ENCODE results near the gene S1PR4. TPM values are rescaled to one million over a fixed set of nuclear protein-coding genes. Genes with fewer than 3 reads are reported as not detected.

Gene S1PR4, protein sequence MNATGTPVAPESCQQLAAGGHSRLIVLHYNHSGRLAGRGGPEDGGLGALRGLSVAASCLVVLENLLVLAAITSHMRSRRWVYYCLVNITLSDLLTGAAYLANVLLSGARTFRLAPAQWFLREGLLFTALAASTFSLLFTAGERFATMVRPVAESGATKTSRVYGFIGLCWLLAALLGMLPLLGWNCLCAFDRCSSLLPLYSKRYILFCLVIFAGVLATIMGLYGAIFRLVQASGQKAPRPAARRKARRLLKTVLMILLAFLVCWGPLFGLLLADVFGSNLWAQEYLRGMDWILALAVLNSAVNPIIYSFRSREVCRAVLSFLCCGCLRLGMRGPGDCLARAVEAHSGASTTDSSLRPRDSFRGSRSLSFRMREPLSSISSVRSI
- 3.1 TPM for total RNA-seq

DNA sequence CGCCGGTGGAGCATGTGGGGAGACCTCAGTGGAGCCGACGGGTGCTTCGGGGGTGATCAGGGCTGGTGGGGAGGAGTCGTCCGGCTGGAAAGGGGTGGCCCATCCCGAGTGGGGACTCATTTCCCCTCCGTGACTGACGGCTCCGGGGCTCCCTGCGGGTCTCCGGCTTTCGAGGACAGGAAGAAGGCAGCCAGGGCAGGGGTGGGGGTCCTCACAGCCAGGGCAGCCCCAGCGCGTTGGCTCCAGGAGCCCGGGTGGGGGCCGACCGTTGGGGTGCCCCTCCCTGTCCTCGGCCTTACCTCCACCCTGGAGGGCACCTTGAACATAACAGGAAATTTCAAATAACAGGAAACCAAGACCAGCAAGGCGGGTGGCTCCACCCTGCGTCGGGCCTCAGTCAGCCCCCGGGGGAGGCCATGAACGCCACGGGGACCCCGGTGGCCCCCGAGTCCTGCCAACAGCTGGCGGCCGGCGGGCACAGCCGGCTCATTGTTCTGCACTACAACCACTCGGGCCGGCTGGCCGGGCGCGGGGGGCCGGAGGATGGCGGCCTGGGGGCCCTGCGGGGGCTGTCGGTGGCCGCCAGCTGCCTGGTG is at the start of gene S1PR4:
Gene S1PR4, plus strand, starts transcription at position 393 of the 596 bp plus-strand sequence. Its CDS starts 24 bp downstream, at position 417.
- DNase-seq (ENCODE audit: low spot score) (peak; percentile 62), ATAC-seq (no peak)
- intact Hi-C loops (cut with DNase I), result no loop called here

DNA sequence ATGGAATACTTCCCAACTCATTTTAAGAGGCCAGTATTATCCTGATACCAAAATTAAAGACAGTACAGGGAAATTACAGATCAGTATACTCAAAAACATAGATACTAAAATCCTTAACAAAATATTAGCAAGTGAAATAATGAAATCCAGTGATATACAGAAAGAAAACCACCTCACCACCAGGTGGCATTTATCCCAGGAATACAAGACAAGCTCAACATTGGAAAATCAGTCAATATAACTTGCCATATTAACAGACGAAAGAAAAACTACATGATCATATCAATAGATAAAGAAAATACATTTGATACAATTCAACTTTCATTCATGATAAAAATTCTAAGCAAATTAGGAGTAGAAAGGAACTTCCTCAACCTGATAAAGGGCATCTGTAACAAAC is 49.5 kb upstream of the S1PR4 start:
- DNase-seq (ENCODE audit: low spot score) (no peak), ATAC-seq (no peak)
- intact Hi-C loops (cut with DNase I), result no loop called here

DNA sequence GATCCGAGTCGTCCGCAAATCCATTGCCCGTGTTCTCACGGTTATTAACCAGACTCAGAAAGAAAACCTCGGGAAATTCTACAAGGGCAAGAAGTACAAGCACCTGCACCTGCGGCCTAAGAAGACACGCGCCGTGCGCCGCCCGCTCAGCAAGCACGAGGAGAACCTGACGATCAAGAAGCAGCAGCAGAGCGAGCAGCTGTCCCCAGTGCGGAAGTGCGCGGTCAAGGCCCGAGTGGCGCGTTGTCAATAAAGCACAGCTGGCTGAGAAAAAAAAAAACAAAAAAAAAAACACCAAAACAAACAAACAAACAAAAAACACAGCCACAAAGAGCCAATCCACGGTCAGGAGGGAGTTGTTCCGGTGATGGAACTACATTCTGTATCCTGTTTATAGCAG is 47.4 kb upstream of the S1PR4 start:
- DNase-seq (ENCODE audit: low spot score) (no peak), ATAC-seq (no peak)
- intact Hi-C loops (cut with DNase I), result no loop called here

DNA sequence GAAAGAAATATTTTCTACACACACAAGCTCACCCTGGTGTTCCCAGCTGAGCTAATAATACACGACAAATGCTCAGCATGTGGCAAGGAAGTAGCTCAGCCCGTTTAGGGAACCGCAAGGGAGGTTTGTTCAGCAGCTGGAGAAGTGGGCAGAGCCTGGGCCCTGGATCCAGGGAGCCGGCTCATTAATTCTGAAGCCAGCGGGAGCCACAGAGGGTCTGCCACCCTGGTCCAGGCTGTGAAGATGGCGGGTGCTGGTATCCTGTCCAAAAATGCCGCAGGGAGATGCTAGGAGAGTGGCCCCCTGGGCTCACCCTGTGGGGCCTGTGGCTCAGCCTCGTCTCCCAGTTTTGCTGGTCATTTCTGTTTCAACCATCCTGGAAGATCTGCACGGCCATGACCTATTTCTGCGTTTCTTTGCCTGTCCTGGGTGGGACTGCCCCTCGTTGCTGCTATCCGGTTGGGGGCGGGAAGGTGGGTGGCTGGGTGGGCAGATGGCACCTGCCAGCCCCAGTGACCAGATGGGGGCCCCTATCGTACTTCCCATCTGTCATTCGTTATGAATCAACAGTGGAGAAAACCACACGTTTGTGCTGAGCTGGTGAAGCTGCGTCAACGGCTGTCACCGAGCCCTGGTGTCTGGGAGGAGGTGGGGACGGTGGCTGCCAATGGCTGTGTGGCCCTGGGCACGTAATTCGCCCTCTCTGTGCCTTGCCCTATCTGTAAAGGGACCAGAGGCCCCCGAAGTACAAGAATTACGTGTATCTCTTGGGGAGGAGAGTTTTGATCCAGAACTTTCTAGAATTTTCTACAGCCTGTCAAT is 45.4 kb upstream of the S1PR4 start:
- intact Hi-C loops (cut with DNase I), result no loop called here
- DNase-seq (ENCODE audit: low spot score) (no peak), ATAC-seq (peak; percentile 81)

DNA sequence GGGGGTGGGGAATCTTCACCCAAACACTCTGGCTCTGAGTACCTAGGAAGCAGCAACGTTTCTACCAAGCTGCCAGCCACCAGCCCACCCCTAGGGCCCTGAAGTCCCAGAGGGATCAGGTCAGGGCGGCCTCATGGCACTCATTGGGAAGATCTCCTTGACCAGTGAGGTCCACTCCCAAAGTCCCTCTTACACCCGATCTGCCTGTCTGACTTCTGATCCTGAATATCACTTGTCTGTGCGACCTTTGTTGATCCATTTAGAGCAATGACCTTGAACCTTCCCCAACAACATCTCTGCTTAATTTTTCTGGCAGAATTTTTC is 44.8 kb upstream of the S1PR4 start:
- DNase-seq (ENCODE audit: low spot score), result no peak
- intact Hi-C loops (cut with DNase I), result no loop called here

DNA sequence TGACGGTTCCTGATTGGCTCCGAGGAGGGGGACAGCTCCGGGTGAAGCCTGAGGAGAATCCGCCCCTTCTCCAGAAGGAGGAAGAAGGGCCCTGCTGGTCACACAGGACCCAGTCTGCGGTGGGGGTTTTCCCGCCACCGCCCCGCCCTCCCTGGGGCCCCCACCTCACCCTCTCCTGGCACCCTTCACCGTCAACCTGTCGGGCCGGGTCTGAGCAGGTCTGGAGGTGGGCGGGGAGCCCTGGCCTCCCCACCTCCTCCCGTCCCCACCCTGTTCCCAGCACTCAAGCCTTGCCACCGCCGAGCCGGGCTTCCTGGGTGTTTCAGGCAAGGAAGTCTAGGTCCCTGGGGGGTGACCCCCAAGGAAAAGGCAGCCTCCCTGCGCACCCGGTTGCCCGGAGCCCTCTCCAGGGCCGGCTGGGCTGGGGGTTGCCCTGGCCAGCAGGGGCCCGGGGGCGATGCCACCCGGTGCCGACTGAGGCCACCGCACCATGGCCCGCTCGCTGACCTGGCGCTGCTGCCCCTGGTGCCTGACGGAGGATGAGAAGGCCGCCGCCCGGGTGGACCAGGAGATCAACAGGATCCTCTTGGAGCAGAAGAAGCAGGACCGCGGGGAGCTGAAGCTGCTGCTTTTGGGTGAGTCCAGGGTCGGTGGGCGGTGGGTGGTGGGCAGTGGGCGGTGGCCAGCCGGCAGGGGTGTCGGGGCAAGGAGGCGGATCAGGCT is 42.4 kb upstream of the S1PR4 start, which contains the start of gene GNA15:
Gene GNA15, plus strand, starts transcription at position 73 of the 723 bp plus-strand sequence. Its CDS starts 418 bp downstream, at position 491.
- intact Hi-C loops (cut with DNase I), result no loop called here
- no peak for DNase-seq (ENCODE audit: low spot score)
- peak; percentile 40 for ATAC-seq

More for the DNA sequence above, 44.8 kb upstream of the S1PR4 start:
- no peak for ATAC-seq

DNA sequence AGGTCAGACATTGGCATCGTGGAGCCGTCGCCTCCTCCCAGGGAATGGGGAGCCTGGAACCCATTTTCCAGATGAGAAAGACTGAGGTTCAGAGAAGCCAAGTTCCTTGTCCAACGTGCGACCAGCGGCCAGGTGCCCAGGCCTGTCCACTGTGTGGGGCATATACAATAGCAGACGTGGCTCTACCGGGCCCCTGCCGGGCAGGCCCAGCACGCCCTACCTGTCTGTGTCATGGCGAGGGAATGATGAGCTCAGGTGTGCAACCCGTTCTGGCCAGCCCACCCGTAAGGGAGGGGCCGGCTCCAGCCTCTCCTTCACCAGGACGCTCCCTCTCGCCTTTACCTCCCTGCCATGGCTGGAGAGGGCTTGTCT is 41.9 kb upstream of the S1PR4 start:
- no peak for ATAC-seq
- no peak for DNase-seq (ENCODE audit: low spot score)

DNA sequence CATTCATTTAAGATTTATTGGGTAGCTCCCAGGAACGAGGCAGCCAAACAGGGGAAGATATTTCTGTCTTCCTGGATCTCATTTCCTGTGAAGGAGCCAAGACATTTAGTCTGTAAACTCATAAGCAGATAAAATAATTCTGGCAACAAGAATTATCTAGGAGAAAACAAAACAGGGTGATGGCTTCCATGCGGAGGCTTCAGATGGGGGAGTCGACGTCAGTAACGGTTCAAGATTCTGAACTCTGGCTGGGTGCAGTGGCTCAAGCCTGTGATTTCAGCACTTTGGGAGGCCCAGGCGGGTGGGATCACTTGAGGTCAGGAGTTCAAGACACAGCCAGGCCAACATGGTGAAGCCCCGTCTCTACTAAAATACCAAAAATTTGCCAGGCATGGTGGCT is 41.5 kb upstream of the S1PR4 start:
- DNase-seq (ENCODE audit: low spot score) (no peak), ATAC-seq (no peak)
- intact Hi-C loops (cut with DNase I), result no loop called here

More for the DNA sequence above, 41.9 kb upstream of the S1PR4 start:
- intact Hi-C loops (cut with DNase I), result no loop called here

DNA sequence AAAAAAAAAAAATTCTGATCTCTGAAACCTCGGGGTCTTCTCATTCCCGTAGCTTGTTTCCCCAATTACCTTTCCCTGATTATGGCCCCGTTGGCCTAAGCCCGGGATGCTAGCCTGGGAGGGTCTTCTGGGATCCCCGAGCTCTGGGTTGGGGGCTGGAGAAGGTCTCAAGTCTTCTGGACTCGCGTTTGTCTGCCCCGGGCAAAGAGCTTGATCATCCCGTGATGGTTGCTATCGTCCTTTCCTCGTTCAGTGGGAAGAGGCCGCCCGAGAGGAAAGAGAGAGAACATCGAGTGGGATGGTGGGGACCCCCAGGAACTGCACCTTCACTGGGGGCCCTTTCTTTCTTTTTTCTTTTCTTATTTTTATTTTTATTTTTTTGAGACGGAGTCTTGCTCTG is 40.3 kb upstream of the S1PR4 start:
- ATAC-seq, result no peak
- intact Hi-C loops (cut with DNase I), result no loop called here
- no peak for DNase-seq (ENCODE audit: low spot score)

DNA sequence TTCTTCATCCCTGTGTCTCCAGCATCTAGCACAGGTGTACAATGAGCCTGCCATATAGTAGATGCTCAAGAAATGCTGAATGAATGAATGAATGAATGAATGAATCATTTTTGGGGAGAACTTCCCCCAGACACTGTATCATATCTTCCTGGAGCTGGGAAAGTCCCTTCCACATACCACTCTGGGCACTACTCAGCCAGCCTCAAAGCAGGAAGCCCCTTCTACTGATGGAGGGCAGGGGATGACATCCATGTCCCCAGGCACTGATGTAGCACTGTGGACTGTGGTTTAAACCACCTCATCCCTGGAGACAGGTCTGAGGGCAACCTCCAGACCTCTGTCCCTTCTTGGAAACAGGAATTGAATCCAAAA is 37.9 kb upstream of the S1PR4 start:
- no peak for ATAC-seq
- intact Hi-C loops (cut with DNase I), result no loop called here
- no peak for DNase-seq (ENCODE audit: low spot score)

DNA sequence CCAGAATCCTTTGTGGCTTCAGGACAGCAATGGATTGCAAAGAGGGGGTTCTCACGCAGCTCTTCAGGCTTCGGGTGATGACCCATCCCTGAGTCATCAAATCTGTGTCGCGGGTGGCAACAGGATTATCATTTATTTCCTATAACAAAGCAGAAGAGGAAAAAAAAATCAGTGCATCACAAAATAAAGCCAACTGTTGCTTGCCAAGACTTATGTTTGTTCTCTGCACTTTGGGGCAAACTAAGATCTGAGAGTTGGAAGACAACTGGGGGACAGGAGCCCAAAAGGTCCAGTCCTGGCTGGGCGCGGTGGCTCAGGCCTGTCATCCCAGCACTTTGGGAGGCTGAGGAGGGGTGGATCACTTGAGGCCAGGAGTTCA is 36.3 kb upstream of the S1PR4 start:
- no peak for ATAC-seq
- intact Hi-C loops (cut with DNase I), result no loop called here
- DNase-seq (ENCODE audit: low spot score), result no peak

DNA sequence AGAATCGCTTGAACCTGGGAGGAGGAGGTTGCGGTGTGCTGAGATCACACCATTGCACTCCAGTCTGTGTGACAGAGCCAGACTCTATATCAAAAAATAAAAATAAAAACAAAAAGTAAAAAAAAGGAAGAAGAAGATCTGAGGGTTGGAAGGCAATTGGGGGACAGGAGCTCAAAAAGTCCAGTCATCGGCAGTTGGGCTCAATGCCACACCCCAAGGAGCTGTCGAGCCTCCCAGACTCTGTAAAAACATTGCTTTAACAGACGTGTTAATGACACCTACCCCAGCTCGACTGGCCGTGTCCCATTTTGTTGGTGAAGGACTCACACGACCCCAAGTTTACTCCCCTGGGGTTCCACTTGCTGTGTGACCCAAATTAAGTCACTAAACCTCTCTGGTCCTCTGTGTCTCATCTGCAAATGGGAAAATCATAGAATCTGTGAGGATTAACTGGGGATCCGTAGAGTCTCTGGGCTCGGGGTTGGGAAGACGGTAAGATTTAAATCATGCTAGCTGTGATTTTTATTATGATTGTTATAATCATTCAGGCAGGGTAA is 35.7 kb upstream of the S1PR4 start:
- DNase-seq (ENCODE audit: low spot score) (no peak), ATAC-seq (no peak)
- intact Hi-C loops (cut with DNase I), result no loop called here

DNA sequence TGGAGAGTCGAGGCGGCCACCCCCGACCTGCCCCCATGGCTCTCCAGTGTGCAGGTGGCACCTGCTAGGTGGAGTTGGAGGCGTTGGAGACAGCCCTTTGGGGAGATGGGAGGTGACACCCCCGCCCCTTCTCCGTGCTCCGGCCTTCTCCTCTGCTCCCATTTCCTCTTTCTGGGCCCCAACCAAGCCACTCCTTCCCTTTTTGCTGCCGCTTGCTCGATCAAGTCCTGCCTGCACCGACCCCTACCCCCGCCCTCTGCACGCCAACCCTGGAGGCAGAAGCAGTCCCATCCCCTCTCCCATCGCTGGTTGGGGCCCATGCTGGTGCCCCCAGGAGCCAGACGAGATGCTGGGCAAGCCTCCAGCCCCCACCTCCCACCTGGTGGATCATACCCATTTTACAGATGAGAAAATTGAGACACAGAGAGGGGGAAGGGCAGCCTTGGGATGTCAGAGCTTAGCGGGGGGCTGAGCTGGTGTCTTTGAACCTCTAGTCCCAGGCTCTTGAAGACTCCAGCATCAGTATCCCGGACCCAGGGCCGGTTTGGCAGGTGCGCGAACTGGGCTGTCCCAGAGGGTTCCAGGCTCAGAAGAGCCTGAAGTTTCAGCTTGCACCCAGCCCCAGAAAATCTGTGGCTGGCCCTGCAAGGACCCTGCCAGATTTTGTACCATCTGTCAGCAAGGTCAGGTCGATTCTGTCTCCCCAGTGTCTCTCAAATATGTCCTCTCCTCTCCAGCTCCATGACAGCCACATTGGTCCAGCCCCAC is 32.5 kb upstream of the S1PR4 start:
- no peak for DNase-seq (ENCODE audit: low spot score)
- intact Hi-C loops (cut with DNase I), result no loop called here
- ATAC-seq, result peak; percentile 44

DNA sequence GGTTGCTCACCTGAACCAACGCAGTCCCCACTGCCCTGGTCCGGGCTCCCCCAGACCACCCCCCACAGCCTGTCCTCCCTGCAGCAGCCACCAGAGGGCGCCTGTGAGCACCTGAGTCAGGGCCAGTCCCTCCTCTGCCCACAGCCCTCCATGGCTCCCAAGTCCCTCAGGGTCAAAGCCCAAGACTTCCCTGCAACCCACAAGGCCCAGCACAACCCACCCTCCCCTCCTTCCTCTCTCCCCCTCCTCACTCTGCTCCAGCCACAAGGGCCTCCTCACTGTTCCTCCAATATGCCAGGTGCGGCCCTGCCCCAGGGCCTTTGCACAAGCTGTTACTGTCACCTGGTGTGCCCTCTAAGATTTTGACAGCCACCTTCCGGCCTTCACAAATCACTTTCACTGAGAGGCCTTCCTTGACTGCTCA is 31.9 kb upstream of the S1PR4 start:
- intact Hi-C loops (cut with DNase I), result no loop called here
- ATAC-seq (peak; percentile 5), DNase-seq (ENCODE audit: low spot score) (no peak)

DNA sequence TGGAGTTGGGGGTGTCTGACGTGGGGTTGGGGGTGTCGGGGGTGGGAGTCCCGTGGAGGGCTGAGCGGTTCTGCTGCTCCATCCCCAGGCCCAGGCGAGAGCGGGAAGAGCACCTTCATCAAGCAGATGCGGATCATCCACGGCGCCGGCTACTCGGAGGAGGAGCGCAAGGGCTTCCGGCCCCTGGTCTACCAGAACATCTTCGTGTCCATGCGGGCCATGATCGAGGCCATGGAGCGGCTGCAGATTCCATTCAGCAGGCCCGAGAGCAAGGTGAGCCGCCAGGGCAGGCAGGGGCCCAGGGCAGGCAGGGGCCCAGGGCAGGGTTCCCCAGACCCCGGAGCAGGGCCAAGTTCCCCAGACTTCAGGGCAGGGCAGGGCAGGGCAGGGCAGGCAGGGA is 30.1 kb upstream of the S1PR4 start:
- DNase-seq (ENCODE audit: low spot score) (no peak), ATAC-seq (no peak)
- intact Hi-C loops (cut with DNase I), result no loop called here

DNA sequence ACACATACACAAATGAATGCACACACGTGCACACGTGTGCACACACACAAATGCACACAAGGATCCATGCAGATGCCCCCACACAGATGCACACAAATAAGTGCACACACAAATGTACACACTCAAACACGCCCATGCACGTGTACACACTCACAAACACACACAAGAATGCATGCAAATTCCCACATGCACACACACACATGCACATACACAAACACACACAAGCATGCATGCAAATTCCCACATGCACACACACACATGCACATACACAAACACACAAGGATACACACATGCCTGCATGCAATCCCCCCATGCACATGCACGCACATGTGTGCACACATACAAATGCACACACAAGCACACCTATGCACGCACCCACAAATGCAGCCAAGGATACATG is 29.5 kb upstream of the S1PR4 start:
- ATAC-seq (no peak), DNase-seq (ENCODE audit: low spot score) (no peak)
- intact Hi-C loops (cut with DNase I), result no loop called here

DNA sequence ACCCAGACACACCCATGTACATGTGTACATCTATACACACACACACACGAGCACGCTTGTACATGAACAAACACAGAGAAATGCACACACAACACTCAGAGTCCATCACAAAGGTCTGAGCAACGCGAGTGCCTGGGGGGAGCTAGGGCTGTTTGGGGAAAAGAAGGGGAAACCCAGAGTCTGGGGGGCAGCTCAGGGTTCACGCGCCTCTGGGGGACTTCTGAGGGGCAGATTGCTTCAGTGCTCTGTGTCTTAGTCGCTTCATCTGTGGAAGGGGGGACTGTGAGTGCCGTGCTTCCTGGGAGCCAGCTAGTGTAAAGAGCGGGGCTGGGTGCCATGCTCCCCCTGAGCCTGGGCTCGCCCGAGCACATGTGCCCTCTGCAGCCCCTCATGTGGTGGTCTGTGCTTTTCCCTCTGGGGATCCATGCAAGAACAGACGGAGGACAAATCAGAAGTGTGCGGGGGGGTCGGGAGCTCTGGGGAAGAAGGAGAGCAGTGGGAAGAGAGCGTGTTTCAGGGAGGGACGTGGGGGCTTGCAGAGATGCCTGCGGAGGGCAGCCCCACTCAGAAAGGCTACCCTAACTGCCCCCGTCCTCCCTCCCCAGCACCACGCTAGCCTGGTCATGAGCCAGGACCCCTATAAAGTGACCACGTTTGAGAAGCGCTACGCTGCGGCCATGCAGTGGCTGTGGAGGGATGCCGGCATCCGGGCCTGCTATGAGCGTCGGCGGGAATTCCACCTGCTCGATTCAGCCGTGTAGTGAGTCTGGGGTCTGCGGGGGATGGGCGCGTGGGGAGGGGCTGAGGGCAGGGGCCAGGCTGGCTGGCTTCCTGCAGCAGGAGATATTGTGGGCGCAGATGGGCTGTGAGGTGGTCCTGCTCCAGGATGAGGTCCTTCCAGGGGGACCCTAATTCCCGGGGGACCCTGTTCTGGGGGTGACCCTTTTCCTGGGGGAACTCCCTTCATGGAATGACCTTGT is 28.8 kb upstream of the S1PR4 start:
- DNase-seq (ENCODE audit: low spot score) (no peak), ATAC-seq (no peak)
- intact Hi-C loops (cut with DNase I), result no loop called here

Data from sciatic nerve (tissue), 2 donors.